Activated CD4-positive, CD25-positive, alpha-beta regulatory T cell treated with anti-CD3 and anti-CD28 coated beads, Interleukin-2, amount 50 U/mL, for 16 hours (primary cell): Measurements from ENCODE around the gene KCNIP2.

Source experiments
- DNase-seq: peaks from one replicate; pipeline ENCODE4 v3.0.0-alpha.2; 2020; ENCODE audit warnings: low read depth, low spot score

Gene KCNIP2

GRCh38 chr10:101843032-101844021 lies at the start of gene KCNIP2:
Gene KCNIP2 (minus strand): TSS chr10:101843800. CDS start chr10:101843568, 232 bp downstream.
- DNase-seq, result no peak

- no peak for DNase-seq
These were observed 49.3 kb upstream of the KCNIP2 start for GRCh38 chr10:101892782-101893391.

- DNase-seq, result peak; percentile 51
These were observed 45.9 kb upstream of the KCNIP2 start for GRCh38 chr10:101889256-101890210.

- no peak for DNase-seq
These were observed 44.8 kb upstream of the KCNIP2 start for GRCh38 chr10:101888251-101888949.

GRCh38 chr10:101887775-101888174 lies 44.2 kb upstream of the KCNIP2 start:
- DNase-seq, result no peak

GRCh38 chr10:101886521-101887312 lies 43.1 kb upstream of the KCNIP2 start:
- DNase-seq, result no peak

- DNase-seq, result no peak
These were observed 37.6 kb upstream of the KCNIP2 start for GRCh38 chr10:101881036-101881774.

GRCh38 chr10:101880232-101880573 lies 36.6 kb upstream of the KCNIP2 start:
- no peak for DNase-seq

- no peak for DNase-seq
These were observed 36.0 kb upstream of the KCNIP2 start for GRCh38 chr10:101879456-101880231.

- DNase-seq, result no peak
These were observed 35.3 kb upstream of the KCNIP2 start for GRCh38 chr10:101878869-101879268.

- no peak for DNase-seq
These were observed 31.6 kb upstream of the KCNIP2 start for GRCh38 chr10:101875068-101875688.

GRCh38 chr10:101874252-101874651 lies 30.7 kb upstream of the KCNIP2 start:
- no peak for DNase-seq

GRCh38 chr10:101867931-101868330 lies 24.3 kb upstream of the KCNIP2 start:
- DNase-seq, result no peak

GRCh38 chr10:101859530-101859929 lies 15.9 kb upstream of the KCNIP2 start:
- no peak for DNase-seq

- DNase-seq, result no peak
These were observed 15.3 kb upstream of the KCNIP2 start for GRCh38 chr10:101858723-101859500.

GRCh38 chr10:101857802-101858476 lies 14.3 kb upstream of the KCNIP2 start:
- no peak for DNase-seq

- DNase-seq, result no peak
These were observed 13.0 kb upstream of the KCNIP2 start for GRCh38 chr10:101856626-101857025.
